ENCODE results near the gene MARCHF2. TPM values are rescaled to one million over a fixed set of nuclear protein-coding genes. Genes with fewer than 3 reads are reported as not detected.
A peak's percentile ranks its signal among the peaks of the same experiment; 100 is the strongest.
"Not testable (repeated sequence)": the region's sequence is repeated elsewhere in the genome, so short reads cannot be mapped to it uniquely, and the experiment has no call there.

MARCHF2 gene, protein sequence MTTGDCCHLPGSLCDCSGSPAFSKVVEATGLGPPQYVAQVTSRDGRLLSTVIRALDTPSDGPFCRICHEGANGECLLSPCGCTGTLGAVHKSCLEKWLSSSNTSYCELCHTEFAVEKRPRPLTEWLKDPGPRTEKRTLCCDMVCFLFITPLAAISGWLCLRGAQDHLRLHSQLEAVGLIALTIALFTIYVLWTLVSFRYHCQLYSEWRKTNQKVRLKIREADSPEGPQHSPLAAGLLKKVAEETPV
- 10 to 100 TPM in 1 of 2 experiments, 1 to 10 TPM in 1; 9.2 to 10.3 TPM for total RNA-seq

DNA sequence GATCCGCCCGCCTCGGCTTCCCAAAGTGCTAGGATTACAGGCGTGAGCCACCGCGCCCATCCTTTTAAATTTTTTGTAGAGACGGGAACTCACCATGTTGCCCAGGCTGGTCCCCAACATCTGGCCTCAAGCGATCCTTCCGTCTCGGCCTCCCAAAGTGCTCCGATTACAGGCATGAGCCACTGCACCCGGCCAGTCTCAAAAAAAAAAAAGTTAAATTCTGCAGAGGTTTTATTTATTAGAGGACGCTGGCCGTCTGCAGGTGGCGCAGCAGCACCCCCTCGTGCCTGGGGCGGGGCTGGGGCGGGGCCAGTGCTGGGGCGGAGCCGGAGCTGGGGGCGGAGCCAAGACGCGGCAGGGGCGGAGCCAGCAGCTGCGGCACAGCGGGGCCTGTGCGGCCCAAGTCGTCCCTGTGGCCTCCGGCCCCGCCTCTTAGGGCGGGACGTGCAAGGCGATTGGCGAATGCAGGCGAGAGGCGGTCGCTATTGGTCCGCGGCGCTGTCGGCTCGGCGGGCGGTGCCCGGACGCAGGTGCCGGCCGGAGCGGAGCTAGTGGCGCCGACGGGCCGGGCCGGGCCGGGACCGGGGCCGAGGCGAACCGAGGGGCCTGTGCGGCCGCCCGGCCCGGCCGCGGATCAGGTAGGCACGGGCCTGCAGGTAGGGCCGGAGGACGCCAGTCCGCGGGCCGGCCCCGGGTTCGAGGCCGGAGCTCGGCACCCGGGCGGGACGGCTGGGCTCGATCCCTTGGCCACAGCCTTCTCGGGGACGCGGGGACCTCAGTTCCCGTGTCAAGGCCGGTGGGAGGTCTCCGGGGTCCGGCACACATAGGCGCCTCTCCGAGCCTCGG is at the start of gene MARCHF2:
TSS of gene MARCHF2 (plus strand) at position 523 of the 846 bp plus-strand sequence. CDS start 8,536 bp downstream, outside the sequence.
- peak; percentile 95 for DNase-seq
- CTCF ChIA-PET, result interaction anchor here (0.6 to 4.9 kb wide), 18 partner anchors 8 to 168 kb away, joined by 3 to 21 read pairs (median 4); partner anchors contain the start of genes HNRNPM and MYO1F
- intact Hi-C loops (cut with micrococcal nuclease), result loop anchor here (1.0 to 2.0 kb wide), 6 partner anchors 23 to 165 kb away; partner anchors contain the start of genes HNRNPM and RAB11B
- H3K27me3 Mint-ChIP-seq (ENCODE audit: low read depth), result no peaks in the 10 kb centered on the region
- no peak within 1 kb of the TSS for H3K27ac Mint-ChIP-seq
- H3K4me3 Mint-ChIP-seq, result peak within 1 kb of the TSS; percentile 56
- H3K36me3 Mint-ChIP-seq (ENCODE audit: low read depth), result no peaks in the 10 kb centered on the region
- no peaks in the 10 kb centered on the region for H3K9me3 Mint-ChIP-seq
- peaks cover 5% of the 10 kb centered on the region for H3K4me1 Mint-ChIP-seq (ENCODE audit: low read depth)

DNA sequence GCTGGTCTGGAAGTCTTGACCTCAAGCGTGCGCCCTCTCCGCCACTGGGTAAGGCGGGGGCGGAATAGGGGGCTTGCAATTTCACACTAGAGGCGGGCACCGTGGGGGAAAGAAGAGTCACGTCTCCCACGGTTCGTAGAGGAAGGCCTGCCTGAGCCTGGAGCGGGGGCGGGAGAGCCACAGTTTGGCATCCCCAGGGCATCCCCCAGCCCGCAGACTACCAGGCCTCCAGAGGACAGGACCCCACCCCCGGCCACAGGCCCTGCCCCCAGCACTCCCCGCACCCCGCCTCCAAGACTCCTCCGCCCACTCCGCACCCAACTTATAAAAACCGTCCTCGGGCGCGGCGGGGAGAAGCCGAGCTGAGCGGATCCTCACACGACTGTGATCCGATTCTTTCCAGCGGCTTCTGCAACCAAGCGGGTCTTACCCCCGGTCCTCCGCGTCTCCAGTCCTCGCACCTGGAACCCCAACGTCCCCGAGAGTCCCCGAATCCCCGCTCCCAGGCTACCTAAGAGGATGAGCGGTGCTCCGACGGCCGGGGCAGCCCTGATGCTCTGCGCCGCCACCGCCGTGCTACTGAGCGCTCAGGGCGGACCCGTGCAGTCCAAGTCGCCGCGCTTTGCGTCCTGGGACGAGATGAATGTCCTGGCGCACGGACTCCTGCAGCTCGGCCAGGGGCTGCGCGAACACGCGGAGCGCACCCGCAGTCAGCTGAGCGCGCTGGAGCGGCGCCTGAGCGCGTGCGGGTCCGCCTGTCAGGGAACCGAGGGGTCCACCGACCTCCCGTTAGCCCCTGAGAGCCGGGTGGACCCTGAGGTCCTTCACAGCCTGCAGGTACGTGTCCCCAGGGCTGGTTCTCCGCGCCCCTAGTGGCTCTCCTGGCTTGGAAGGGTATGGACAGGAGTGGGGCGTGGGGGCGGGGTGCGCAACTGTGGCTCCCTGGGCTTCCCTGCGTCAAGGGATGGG is 49.0 kb upstream of the MARCHF2 start, which contains the start of gene ANGPTL4:
TSS of gene ANGPTL4 (plus strand) at position 353 of the 969 bp plus-strand sequence. CDS start at position 520, 167 bp downstream.
- Mint-ChIP-seq H3K36me3 (ENCODE audit: low read depth) (no peaks in the 10 kb centered on the region), H3K27ac (no peak within 1 kb of the TSS), H3K4me3 (peak within 1 kb of the TSS; percentile 71), H3K27me3 (ENCODE audit: low read depth) (peaks cover 44% of the 10 kb centered on the region), H3K9me3 (no peaks in the 10 kb centered on the region), H3K4me1 (ENCODE audit: low read depth) (peaks cover 12% of the 10 kb centered on the region)
- peak; percentile 58 for DNase-seq
- intact Hi-C loops (cut with micrococcal nuclease), result no loop called here
- CTCF ChIA-PET, result interaction anchor here (0.6 to 1.5 kb wide), 3 partner anchors 9 to 10 kb away, joined by 3 to 5 read pairs (median 4); no protein-coding TSS in a partner anchor

DNA sequence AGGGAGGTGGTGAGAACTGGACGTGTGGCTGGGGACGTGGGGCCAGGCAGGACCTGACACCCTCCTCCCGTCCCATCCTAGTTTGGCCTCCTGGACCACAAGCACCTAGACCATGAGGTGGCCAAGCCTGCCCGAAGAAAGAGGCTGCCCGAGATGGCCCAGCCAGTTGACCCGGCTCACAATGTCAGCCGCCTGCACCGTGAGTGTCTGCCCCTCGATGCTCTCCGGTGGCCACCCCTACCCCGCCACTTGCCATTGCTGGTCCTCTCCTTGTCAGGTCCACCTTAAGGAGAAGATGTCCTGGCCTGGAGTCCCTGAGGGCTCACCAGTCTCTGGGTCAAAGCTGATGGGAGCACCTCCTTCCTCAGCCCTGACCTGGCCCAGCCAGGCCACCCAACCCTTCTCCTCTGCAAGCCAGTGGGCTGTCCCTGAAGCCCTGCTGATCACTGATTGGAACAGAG is 47.0 kb upstream of the MARCHF2 start:
- Mint-ChIP-seq H3K9me3 (no peaks in the 10 kb centered on the region), H3K4me3 (no peak overlapping the region), H3K4me1 (ENCODE audit: low read depth) (peaks cover 12% of the 10 kb centered on the region), H3K36me3 (ENCODE audit: low read depth) (no peaks in the 10 kb centered on the region), H3K27me3 (ENCODE audit: low read depth) (peaks cover 44% of the 10 kb centered on the region), H3K27ac (no peak overlapping the region)
- CTCF ChIA-PET, result interaction anchor here (0.5 to 3.6 kb wide), 3 partner anchors 12 to 153 kb away, joined by 3 to 18 read pairs (median 4); partner anchors contain the start of gene MARCHF2
- intact Hi-C loops (cut with micrococcal nuclease), result no loop called here
- DNase-seq, result no peak

DNA sequence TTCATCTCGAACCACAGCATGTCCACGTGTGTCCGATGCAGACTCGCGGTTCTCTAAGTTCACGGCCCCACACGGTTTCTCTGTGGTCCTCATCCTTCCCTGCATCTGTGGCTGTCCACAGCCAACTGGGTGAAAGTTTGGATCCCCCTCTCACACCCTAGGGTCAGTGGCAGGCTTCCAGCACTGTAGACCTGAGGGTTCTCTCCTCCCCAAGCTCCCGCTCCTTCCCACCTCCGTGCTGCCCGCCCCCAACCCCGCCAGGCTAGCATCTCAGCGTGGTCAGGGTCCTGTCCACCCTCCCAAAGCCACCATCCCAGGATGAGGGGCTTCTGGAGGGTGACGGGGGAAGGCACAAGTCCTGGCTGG is 46.2 kb upstream of the MARCHF2 start:
- intact Hi-C loops (cut with micrococcal nuclease), result no loop called here
- H3K27ac Mint-ChIP-seq, result no peak overlapping the region
- no peaks in the 10 kb centered on the region for H3K36me3 Mint-ChIP-seq (ENCODE audit: low read depth)
- H3K4me1 Mint-ChIP-seq (ENCODE audit: low read depth), result peaks cover 12% of the 10 kb centered on the region
- H3K27me3 Mint-ChIP-seq (ENCODE audit: low read depth), result peaks cover 42% of the 10 kb centered on the region
- DNase-seq, result no peak
- CTCF ChIA-PET, result interaction anchor here (0.5 to 3.6 kb wide), 3 partner anchors 13 to 152 kb away, joined by 3 to 18 read pairs (median 4); partner anchors contain the start of gene MARCHF2
- no peaks in the 10 kb centered on the region for H3K9me3 Mint-ChIP-seq
- no peak overlapping the region for H3K4me3 Mint-ChIP-seq

DNA sequence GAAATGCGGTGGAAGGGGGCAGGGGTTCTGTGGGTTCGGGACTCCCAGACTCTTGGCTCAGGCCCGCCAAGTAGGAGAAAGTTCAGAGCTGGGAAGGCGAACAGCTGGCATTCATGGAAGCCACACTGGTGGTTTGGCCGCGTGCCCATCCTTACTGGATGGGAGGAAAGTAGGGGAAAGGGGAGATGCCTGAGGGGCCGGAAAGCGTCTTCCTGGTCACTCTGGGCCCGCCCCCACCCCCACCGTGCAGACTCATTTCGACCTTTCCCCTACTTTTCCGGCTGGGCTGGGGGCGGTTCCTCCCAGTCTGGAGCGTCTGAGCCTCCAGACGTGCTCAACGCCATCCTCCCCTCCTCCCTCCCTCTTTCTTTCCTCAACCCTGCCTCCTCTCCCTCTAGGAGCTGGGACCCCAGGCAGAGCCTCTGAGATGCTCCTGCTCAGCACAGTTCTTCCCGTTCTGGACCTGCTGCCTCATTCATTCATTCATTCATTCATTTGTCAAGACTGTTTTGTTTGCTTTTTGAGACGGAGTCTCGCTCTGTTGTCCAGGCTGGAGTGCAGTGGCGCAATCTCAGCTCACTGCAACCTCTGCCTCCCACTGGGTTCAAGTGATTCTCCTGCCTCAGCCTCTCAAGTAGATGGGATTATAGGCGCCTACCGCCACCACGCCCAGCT is 45.6 kb upstream of the MARCHF2 start:
- DNase-seq, result no peak
- Mint-ChIP-seq H3K4me1 (ENCODE audit: low read depth) (peaks cover 12% of the 10 kb centered on the region), H3K27me3 (ENCODE audit: low read depth) (peaks cover 38% of the 10 kb centered on the region), H3K9me3 (no peaks in the 10 kb centered on the region), H3K36me3 (ENCODE audit: low read depth) (no peaks in the 10 kb centered on the region), H3K27ac (no peak overlapping the region), H3K4me3 (no peak overlapping the region)
- CTCF ChIA-PET, result interaction anchor here (1.1 to 3.6 kb wide), 3 partner anchors 14 to 46 kb away, joined by 4 to 18 read pairs (median 4); partner anchors contain the start of gene MARCHF2
- intact Hi-C loops (cut with micrococcal nuclease), result no loop called here

DNA sequence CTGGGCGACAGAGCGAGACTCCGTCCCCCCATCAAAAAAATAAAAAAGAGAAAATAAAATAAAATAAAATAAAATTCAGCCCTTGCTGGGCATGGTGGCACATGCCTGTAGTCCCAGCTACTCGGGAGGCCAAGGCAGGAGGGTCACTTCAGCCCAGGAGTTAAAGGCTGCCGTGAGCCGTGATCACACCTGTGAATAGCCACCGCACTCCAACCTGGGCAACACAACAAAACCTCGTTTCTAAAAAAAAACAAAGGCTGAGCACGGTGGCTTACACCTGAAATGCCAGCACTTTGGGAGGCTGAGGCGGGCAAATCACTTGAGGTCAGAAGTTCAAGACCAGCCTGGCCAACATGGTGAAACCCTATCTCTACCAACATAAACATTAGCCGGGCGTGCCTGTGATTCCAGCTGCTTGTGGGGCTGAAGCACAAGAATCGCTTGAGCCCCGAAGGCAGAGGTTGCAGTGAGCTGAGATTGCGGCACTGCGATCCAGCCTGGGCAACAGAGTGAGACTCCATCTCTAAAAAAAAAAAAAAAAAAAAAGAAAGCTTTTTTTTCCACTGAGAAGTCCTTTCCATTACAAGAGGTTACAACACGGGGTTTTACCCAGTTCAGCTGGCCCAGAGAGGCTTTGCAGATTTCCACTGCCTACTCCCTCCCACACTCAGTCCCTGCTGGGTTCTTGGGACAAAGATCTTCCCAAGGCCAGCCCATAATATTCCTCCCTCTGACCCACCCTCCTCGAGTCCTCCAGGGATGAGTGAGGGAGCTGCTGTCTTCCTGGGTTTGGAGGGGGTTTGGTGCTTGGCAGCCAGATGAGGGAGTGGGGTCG is 42.7 kb upstream of the MARCHF2 start:
- Mint-ChIP-seq H3K4me1 (ENCODE audit: low read depth) (peaks cover 3% of the 10 kb centered on the region), H3K27ac (no peak overlapping the region), H3K27me3 (ENCODE audit: low read depth) (peaks cover 28% of the 10 kb centered on the region), H3K4me3 (no peak overlapping the region), H3K9me3 (no peaks in the 10 kb centered on the region), H3K36me3 (ENCODE audit: low read depth) (no peaks in the 10 kb centered on the region)
- DNase-seq, result no peak
- intact Hi-C loops (cut with micrococcal nuclease), result no loop called here
- CTCF ChIA-PET, result interaction anchor here (0.6 kb wide), 1 partner anchor 252 kb away, joined by 7 read pairs; no protein-coding TSS in a partner anchor

DNA sequence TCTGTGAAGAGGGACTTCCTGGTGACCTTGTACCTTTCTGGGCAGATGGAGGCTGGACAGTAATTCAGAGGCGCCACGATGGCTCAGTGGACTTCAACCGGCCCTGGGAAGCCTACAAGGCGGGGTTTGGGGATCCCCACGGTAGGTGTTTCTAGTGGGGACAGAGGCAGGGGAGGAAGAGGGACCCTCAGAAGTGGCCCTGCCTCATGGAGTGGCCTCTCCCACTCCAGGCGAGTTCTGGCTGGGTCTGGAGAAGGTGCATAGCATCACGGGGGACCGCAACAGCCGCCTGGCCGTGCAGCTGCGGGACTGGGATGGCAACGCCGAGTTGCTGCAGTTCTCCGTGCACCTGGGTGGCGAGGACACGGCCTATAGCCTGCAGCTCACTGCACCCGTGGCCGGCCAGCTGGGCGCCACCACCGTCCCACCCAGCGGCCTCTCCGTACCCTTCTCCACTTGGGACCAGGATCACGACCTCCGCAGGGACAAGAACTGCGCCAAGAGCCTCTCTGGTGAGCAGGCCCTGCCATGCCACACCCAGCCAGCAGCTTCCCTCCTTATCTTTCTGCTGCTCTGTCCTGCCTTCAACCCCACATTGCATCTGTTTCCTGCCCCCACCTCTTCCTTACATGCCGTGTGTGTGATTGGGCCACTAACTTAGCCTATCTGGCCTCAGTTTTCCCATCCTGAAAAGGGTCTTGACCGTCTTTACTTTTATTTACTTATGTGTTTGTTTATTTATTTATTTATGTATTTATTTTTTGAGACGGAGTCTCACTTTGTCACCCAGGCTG is 41.9 kb upstream of the MARCHF2 start:
- H3K27me3 Mint-ChIP-seq (ENCODE audit: low read depth), result peaks cover 19% of the 10 kb centered on the region
- H3K9me3 Mint-ChIP-seq, result no peaks in the 10 kb centered on the region
- H3K4me3 Mint-ChIP-seq, result no peak overlapping the region
- H3K27ac Mint-ChIP-seq, result no peak overlapping the region
- DNase-seq, result no peak
- peaks cover 3% of the 10 kb centered on the region for H3K4me1 Mint-ChIP-seq (ENCODE audit: low read depth)
- CTCF ChIA-PET, result interaction anchor here (0.6 kb wide), 1 partner anchor 251 kb away, joined by 7 read pairs; no protein-coding TSS in a partner anchor
- intact Hi-C loops (cut with micrococcal nuclease), result no loop called here
- H3K36me3 Mint-ChIP-seq (ENCODE audit: low read depth), result no peaks in the 10 kb centered on the region

DNA sequence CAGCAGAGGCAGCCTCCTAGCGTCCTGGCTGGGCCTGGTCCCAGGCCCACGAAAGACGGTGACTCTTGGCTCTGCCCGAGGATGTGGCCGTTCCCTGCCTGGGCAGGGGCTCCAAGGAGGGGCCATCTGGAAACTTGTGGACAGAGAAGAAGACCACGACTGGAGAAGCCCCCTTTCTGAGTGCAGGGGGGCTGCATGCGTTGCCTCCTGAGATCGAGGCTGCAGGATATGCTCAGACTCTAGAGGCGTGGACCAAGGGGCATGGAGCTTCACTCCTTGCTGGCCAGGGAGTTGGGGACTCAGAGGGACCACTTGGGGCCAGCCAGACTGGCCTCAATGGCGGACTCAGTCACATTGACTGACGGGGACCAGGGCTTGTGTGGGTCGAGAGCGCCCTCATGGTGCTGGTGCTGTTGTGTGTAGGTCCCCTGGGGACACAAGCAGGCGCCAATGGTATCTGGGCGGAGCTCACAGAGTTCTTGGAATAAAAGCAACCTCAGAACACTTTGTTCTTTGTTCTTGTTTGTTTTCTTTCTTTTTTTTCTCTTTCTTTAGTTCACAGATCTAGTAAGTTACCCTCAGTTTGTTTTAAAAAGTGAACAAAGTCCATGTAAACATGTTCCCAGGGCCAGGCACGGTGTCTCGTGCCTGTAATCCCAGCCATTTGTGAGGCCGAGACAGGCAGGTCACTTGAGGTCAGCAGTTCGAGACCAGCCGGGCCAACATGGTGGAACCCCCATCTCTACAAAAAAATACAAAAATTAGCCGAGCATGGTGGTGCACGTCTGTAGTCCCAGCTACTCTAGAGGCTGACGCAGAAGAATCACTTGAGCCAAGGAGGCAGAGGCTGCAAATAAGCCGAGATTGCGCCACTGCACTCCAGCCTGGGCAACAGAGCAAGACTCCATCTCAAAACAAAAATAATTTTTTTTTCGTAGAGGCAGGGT is 39.0 kb upstream of the MARCHF2 start:
- intact Hi-C loops (cut with micrococcal nuclease), result no loop called here
- CTCF ChIA-PET, result interaction anchor here (1.1 kb wide), 1 partner anchor 25 kb away, joined by 4 read pairs; no protein-coding TSS in a partner anchor
- H3K4me1 Mint-ChIP-seq (ENCODE audit: low read depth), result peaks cover 5% of the 10 kb centered on the region
- H3K36me3 Mint-ChIP-seq (ENCODE audit: low read depth), result no peaks in the 10 kb centered on the region
- H3K9me3 Mint-ChIP-seq, result no peaks in the 10 kb centered on the region
- no peak overlapping the region for H3K4me3 Mint-ChIP-seq
- no peak for DNase-seq
- H3K27me3 Mint-ChIP-seq (ENCODE audit: low read depth), result no peaks in the 10 kb centered on the region
- no peak overlapping the region for H3K27ac Mint-ChIP-seq

DNA sequence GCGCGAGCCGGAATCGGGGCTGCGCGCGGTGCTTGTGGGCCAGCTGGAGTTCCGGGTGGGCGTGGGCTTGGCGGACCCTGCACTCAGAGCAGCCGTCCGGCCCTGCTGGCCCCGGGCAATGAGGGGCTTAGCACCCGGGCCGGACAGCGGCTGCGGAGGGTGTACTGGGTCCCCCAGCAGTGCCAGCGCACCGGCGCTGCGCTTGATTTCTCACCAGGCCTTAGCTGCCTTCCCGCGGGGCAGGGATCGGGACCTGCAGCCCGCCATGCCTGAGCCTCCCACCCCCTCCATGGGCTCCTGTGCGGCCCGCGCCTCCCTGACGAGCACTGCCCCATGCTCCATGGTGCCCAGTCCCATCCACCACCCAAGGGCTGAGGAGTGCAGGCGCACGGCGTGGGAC is 37.3 kb upstream of the MARCHF2 start:
- H3K4me1 Mint-ChIP-seq (ENCODE audit: low read depth); intact Hi-C loops (cut with micrococcal nuclease); H3K27me3 Mint-ChIP-seq (ENCODE audit: low read depth); H3K4me3 Mint-ChIP-seq; DNase-seq; H3K36me3 Mint-ChIP-seq (ENCODE audit: low read depth); H3K27ac Mint-ChIP-seq; H3K9me3 Mint-ChIP-seq: not testable (repeated sequence)
- CTCF ChIA-PET, result interaction anchor here (0.9 to 1.8 kb wide), 2 partner anchors 21 to 22 kb away, joined by 3 to 9 read pairs; no protein-coding TSS in a partner anchor
